Measurements from ENCODE around the gene KLHL10. TPM values are rescaled to one million over a fixed set of nuclear protein-coding genes. Genes with fewer than 3 reads are reported as not detected.
A peak's percentile ranks its signal among the peaks of the same experiment; 100 is the strongest.
"Not testable (repeated sequence)": the region's sequence is repeated elsewhere in the genome, so short reads cannot be mapped to it uniquely, and the experiment has no call there.

The KLHL10 gene
- total RNA-seq, 1 experiment from 2014 or later, result not detected

GRCh38 chr17:41871789-41872188 lies 34.2 kb downstream of the KLHL10 start:
- in situ Hi-C loops (cut with HindIII; ENCODE audit: low pct_unique_long_range_greater_than_20kb, low sequenced_read_pairs), result no loop called here
- DNase-seq (ENCODE audit: low read depth, low spot score), result no peak

- in situ Hi-C loops (cut with HindIII; ENCODE audit: low pct_unique_long_range_greater_than_20kb, low sequenced_read_pairs), result no loop called here
- DNase-seq (ENCODE audit: low read depth, low spot score), result no peak
These were observed 36.1 kb downstream of the KLHL10 start for GRCh38 chr17:41873559-41874292.

- DNase-seq (ENCODE audit: low read depth, low spot score); in situ Hi-C loops (cut with HindIII; ENCODE audit: low pct_unique_long_range_greater_than_20kb, low sequenced_read_pairs): not testable (repeated sequence)
These were observed 36.7 kb downstream of the KLHL10 start for GRCh38 chr17:41874293-41874670.

- DNase-seq (ENCODE audit: low read depth, low spot score), result no peak
- in situ Hi-C loops (cut with HindIII; ENCODE audit: low pct_unique_long_range_greater_than_20kb, low sequenced_read_pairs), result no loop called here
These were observed 42.5 kb downstream of the KLHL10 start for GRCh38 chr17:41880130-41880529.

- in situ Hi-C loops (cut with HindIII; ENCODE audit: low pct_unique_long_range_greater_than_20kb, low sequenced_read_pairs), result no loop called here
- DNase-seq (ENCODE audit: low read depth, low spot score), result no peak
These were observed 45.1 kb downstream of the KLHL10 start for GRCh38 chr17:41882756-41883155.

- DNase-seq (ENCODE audit: low read depth, low spot score), result peak; percentile 43
- in situ Hi-C loops (cut with HindIII; ENCODE audit: low pct_unique_long_range_greater_than_20kb, low sequenced_read_pairs), result no loop called here
These were observed 48.1 kb downstream of the KLHL10 start for GRCh38 chr17:41885733-41886132.

DNA sequence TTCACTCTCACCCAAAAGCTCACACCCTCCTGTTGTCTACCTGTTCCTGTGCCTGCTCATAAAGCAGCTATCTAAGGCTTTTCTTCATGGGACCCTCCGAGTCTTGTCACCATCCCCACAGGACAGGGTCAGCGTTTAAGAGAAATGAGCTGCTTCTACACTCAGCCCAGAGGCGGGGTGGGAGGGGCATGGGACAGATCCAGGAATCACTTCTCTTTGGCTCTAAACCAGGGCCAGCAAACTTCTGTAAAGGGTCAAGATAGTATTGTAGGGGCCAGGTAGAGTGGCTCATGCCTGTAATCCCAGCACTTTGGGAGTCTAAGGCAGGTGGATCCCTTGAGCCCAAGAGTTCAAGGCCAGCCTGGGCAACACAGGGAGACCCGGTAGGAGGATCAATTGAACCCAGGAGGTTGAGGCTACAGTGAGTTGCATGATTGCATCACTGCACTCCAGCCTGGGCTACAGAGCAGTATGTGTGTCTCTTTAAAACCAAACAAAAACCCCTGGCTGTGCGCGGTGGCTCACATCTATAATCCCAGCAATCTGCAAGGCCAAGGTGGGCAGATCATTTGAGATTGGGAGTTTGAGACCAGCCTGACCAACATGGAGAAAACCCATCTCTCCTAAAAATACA lies 50.8 kb downstream of the KLHL10 start:
- DNase-seq (ENCODE audit: low read depth, low spot score), result no peak
- in situ Hi-C loops (cut with HindIII; ENCODE audit: low pct_unique_long_range_greater_than_20kb, low sequenced_read_pairs), result no loop called here

- DNase-seq (ENCODE audit: low read depth, low spot score), result no peak
These were observed 53.8 kb downstream of the KLHL10 start for GRCh38 chr17:41891135-41892020.

GRCh38 chr17:41892021-41892376 lies 54.4 kb downstream of the KLHL10 start:
- in situ Hi-C loops (cut with HindIII; ENCODE audit: low pct_unique_long_range_greater_than_20kb, low sequenced_read_pairs), result no loop called here
- DNase-seq (ENCODE audit: low read depth, low spot score), result no peak

More at GRCh38 chr17:41891135-41892020, 53.8 kb downstream of the KLHL10 start:
- in situ Hi-C loops (cut with HindIII; ENCODE audit: low pct_unique_long_range_greater_than_20kb, low sequenced_read_pairs), result no loop called here

DNA sequence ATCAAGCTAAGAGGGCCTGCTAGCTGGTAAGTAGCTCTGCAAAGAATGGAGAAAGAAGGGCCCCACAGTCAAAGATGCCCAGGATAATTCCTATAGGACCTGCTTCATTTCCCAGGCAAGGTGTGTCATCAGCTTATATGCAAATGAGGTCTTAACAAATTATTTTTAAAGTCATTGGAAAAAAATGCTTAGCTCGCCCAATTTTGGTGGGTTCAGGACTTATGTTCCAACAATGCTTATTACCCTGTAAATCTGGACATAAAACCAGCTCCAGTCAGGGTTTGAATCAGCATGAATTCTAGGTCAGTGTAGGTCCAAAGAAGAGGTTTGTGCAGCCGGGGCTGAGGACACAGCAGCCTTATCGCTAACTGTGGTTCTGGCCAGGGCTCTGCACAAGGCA lies 55.8 kb downstream of the KLHL10 start:
- no peak for DNase-seq (ENCODE audit: low read depth, low spot score)
- in situ Hi-C loops (cut with HindIII; ENCODE audit: low pct_unique_long_range_greater_than_20kb, low sequenced_read_pairs), result no loop called here

- DNase-seq (ENCODE audit: low read depth, low spot score), result no peak
- in situ Hi-C loops (cut with HindIII; ENCODE audit: low pct_unique_long_range_greater_than_20kb, low sequenced_read_pairs), result no loop called here
These were observed 57.2 kb downstream of the KLHL10 start for GRCh38 chr17:41894791-41895331.

DNA sequence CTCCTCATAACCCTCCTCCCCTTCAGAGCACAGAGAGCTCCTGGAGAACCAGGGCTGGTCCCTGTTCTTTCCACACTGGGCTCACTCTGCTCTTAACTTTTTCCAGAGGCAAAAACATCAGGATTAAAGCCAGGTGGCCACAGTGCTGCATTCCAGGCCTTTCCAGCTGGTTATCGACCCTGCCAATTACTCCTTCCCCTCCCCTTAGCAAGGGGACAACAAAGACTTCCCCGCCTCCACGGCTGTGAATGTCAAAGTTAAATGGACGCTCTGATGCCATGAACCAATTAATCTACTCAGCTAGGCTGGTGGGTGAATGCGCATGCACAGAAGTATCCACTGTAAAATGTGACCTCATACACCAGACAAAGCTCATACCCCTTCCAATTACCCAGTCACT lies 58.0 kb downstream of the KLHL10 start:
- in situ Hi-C loops (cut with HindIII; ENCODE audit: low pct_unique_long_range_greater_than_20kb, low sequenced_read_pairs), result no loop called here
- DNase-seq (ENCODE audit: low read depth, low spot score), result no peak

DNA sequence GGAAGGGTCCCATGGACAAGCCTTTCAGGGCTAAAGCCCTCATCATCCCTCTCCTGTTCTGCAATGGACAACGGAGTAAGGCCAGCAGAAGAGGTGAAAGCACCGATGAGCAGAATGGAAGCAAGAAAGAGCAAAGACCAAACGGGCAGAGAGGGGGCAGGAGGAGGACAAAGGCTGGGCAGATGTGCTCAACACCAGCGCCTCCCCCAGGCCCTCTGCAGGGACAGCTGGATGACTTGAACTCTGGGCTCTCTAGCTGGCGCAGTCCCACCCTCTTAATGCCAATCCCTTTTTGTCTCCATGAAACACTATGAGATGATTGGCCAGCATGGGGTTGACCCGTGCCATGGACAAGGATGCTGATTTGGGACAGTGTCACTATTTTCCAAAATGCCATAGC lies 59.1 kb downstream of the KLHL10 start:
- in situ Hi-C loops (cut with HindIII; ENCODE audit: low pct_unique_long_range_greater_than_20kb, low sequenced_read_pairs), result no loop called here
- no peak for DNase-seq (ENCODE audit: low read depth, low spot score)

Small RNA genes within 50 kb of the gene (small RNA-seq; reads per million reads assigned to genes)
- gene AC125257.2, result 0 reads per million in 2 experiments

Other genes starting within 250 kb of the KLHL10 start
- not detected in 2 replicates for gene KRT16, start 225.1 kb upstream of the KLHL10 start, total RNA-seq (2014; rRNA removed; shearing (Covaris generic))
- gene KRT17, start 213.2 kb upstream of the KLHL10 start, total RNA-seq (2014; rRNA removed; shearing (Covaris generic)), result not detected in 2 replicates
- gene EIF1, start 148.9 kb upstream of the KLHL10 start, total RNA-seq (2014; rRNA removed; shearing (Covaris generic)), result 129 and 155 TPM in 2 replicates
- gene GAST, start 125.5 kb upstream of the KLHL10 start, total RNA-seq (2014; rRNA removed; shearing (Covaris generic)), result not detected in 2 replicates
- gene HAP1, start 103.2 kb upstream of the KLHL10 start, total RNA-seq (2014; rRNA removed; shearing (Covaris generic)), result 0.40 and 0.53 TPM in 2 replicates
- 0.50 and 0.83 TPM in 2 replicates for gene JUP, start 51.1 kb upstream of the KLHL10 start, total RNA-seq (2014; rRNA removed; shearing (Covaris generic))
- 29.9 and 31.2 TPM in 2 replicates for gene P3H4, start 25.9 kb upstream of the KLHL10 start, total RNA-seq (2014; rRNA removed; shearing (Covaris generic))
- 236 and 244 TPM in 2 replicates for gene FKBP10, start 24.8 kb upstream of the KLHL10 start, total RNA-seq (2014; rRNA removed; shearing (Covaris generic))
- 86.3 and 92.7 TPM in 2 replicates for gene NT5C3B, start 1.6 kb upstream of the KLHL10 start, total RNA-seq (2014; rRNA removed; shearing (Covaris generic))
- gene KLHL11, start 27.6 kb downstream of the KLHL10 start, total RNA-seq (2014; rRNA removed; shearing (Covaris generic)), result 18.5 and 19.7 TPM in 2 replicates
- 112 and 113 TPM in 2 replicates for gene ACLY, start 81.1 kb downstream of the KLHL10 start, total RNA-seq (2014; rRNA removed; shearing (Covaris generic))
- gene ODAD4, start 92.8 kb downstream of the KLHL10 start, total RNA-seq (2014; rRNA removed; shearing (Covaris generic)), result 0.98 and 1.3 TPM in 2 replicates
- gene CNP, start 129.0 kb downstream of the KLHL10 start, total RNA-seq (2014; rRNA removed; shearing (Covaris generic)), result 103 and 104 TPM in 2 replicates
- 81.1 and 85.9 TPM in 2 replicates for gene DNAJC7, start 179.6 kb downstream of the KLHL10 start, total RNA-seq (2014; rRNA removed; shearing (Covaris generic))
- gene NKIRAS2, start 182.3 kb downstream of the KLHL10 start, total RNA-seq (2014; rRNA removed; shearing (Covaris generic)), result 25.8 and 32.6 TPM in 2 replicates
- 0.40 and 0.85 TPM in 2 replicates for gene C17orf113, start 212.8 kb downstream of the KLHL10 start, total RNA-seq (2014; rRNA removed; shearing (Covaris generic))

Measured in SK-MEL-5 (cell line).